Osteoblast (primary cell): Measurements from ENCODE around the gene PLK5. TPM values are rescaled to one million over a fixed set of nuclear protein-coding genes. Genes with fewer than 3 reads are reported as not detected.

Experiments used
- DNase-seq: peaks from one replicate; pipeline ENCODE4 v3.0.0; 2011; ENCODE audit warnings: low spot score, mixed read lengths; ENCODE audit not compliant: insufficient read length; ENCODE audit errors: missing footprints
- H2AFZ ChIP-seq: 2 replicates; pipeline ENCODE4 v1.6.0; 2011; ENCODE audit warnings: mild to moderate bottlenecking, low read length
- H3K27ac ChIP-seq: 2 replicates; pipeline ENCODE4 v1.5.1; 2011; ENCODE audit warnings: mild to moderate bottlenecking, low read depth, low read length, moderate library complexity
- H3K27me3 ChIP-seq: 2 replicates; pipeline ENCODE4 v1.6.0; 2012; ENCODE audit warnings: mild to moderate bottlenecking, control low read depth, inconsistent platforms, low read length, moderate library complexity; ENCODE audit not compliant: insufficient read depth
- H3K36me3 ChIP-seq: 2 replicates; pipeline ENCODE4 v1.5.1; 2011; ENCODE audit warnings: mild to moderate bottlenecking, low read length, control low read depth, moderate library complexity; ENCODE audit not compliant: insufficient read depth
- H3K4me1 ChIP-seq: 2 replicates; pipeline ENCODE4 v1.5.1; 2011; ENCODE audit warnings: mild to moderate bottlenecking, low read length, control low read depth, moderate library complexity; ENCODE audit not compliant: insufficient read depth
- H3K4me2 ChIP-seq: 2 replicates; pipeline ENCODE4 v1.6.0; 2011; ENCODE audit warnings: mild to moderate bottlenecking, low read length; ENCODE audit not compliant: insufficient read depth
- H3K4me3 ChIP-seq: fragments of 200-600 bp; sonication (generic); 3 replicates; pipeline ENCODE4 v1.5.1; 2012; ENCODE audit warnings: mild to moderate bottlenecking, low read length, inconsistent platforms; ENCODE audit not compliant: insufficient read depth
- H3K79me2 ChIP-seq: 2 replicates; pipeline ENCODE4 v1.6.0; 2012; ENCODE audit warnings: mild to moderate bottlenecking, low read length, control low read depth, inconsistent platforms; ENCODE audit not compliant: insufficient read depth
- H3K9me3 ChIP-seq: 2 replicates; pipeline ENCODE4 v1.5.1; 2011; ENCODE audit warnings: low read depth, low read length, control low read depth
- H4K20me1 ChIP-seq: 2 replicates; pipeline ENCODE4 v1.6.0; 2012; ENCODE audit warnings: mild to moderate bottlenecking, low read length, control low read depth; ENCODE audit not compliant: insufficient read depth
- CTCF ChIP-seq: IDR thresholded peaks from 2 replicates; pipeline ENCODE4 v1.5.1; 2011; ENCODE audit warnings: mild to moderate bottlenecking, low read depth, low read length, moderate library complexity; ENCODE audit errors: extremely low read depth
- total RNA-seq: library from RNA; depleted of rRNA; stranded (reverse); fragments of >200 nt; gene quantifications from 2 replicates; pipeline ENCODE4 v1.2.3, GENCODE V29; 2012

Gene PLK5
- total RNA-seq, 1 donor: under 0.01 TPM

- Histone ChIP-seq H3K4me1 (no peaks in the 10 kb centered on the region), H3K27me3 (peaks cover 26% of the 10 kb centered on the region), H2AFZ (no peak overlapping the region), H3K27ac (no peak overlapping the region), H3K4me2 (no peak overlapping the region), H3K79me2 (no peaks in the 10 kb centered on the region), H3K36me3 (no peaks in the 10 kb centered on the region), H4K20me1 (no peaks in the 10 kb centered on the region), H3K4me3 (no peak overlapping the region), H3K9me3 (peaks cover 5% of the 10 kb centered on the region)
- no peak for DNase-seq
- TF ChIP-seq CTCF: no peak
These were observed 13.5 kb upstream of the PLK5 start for GRCh38 chr19:1510442-1510806.

GRCh38 chr19:1510807-1511206 is 13.1 kb upstream of the PLK5 start:
- no peak overlapping the region for H3K4me2 ChIP-seq
- no peaks in the 10 kb centered on the region for H4K20me1 ChIP-seq
- no peak overlapping the region for H3K27ac ChIP-seq
- DNase-seq: no peak
- H3K36me3 ChIP-seq: no peaks in the 10 kb centered on the region
- no peaks in the 10 kb centered on the region for H3K4me1 ChIP-seq
- H2AFZ ChIP-seq: no peak overlapping the region
- H3K4me3 ChIP-seq: no peak overlapping the region
- H3K79me2 ChIP-seq: no peaks in the 10 kb centered on the region
- H3K9me3 ChIP-seq: peaks cover 4% of the 10 kb centered on the region
- H3K27me3 ChIP-seq: peaks cover 26% of the 10 kb centered on the region
- TF ChIP-seq CTCF: no peak

GRCh38 chr19:1511318-1512317 is 12.3 kb upstream of the PLK5 start:
- Histone ChIP-seq H3K27ac (no peak overlapping the region), H3K4me1 (no peaks in the 10 kb centered on the region), H3K4me3 (no peak overlapping the region), H3K36me3 (no peaks in the 10 kb centered on the region), H2AFZ (no peak overlapping the region), H4K20me1 (no peaks in the 10 kb centered on the region), H3K27me3 (peaks cover 26% of the 10 kb centered on the region), H3K79me2 (no peaks in the 10 kb centered on the region), H3K4me2 (no peak overlapping the region), H3K9me3 (peaks cover 4% of the 10 kb centered on the region)
- no peak for TF ChIP-seq CTCF
- peak; percentile 48 for DNase-seq
